Central memory CD4-positive, alpha-beta T cell (primary cell): ENCODE results near the gene GLIPR1L1.

Experiments
- DNase-seq: peaks from one replicate; pipeline ENCODE4 v3.0.0; 2022

Gene GLIPR1L1

GRCh38 chr12:75354011-75354410 lies 19.5 kb downstream of the GLIPR1L1 start:
- DNase-seq: no peak

- DNase-seq: peak; percentile 8
These were observed 26.4 kb downstream of the GLIPR1L1 start for GRCh38 chr12:75360920-75361319.

- DNase-seq: no peak
These were observed 26.9 kb downstream of the GLIPR1L1 start for GRCh38 chr12:75361408-75361807.

GRCh38 chr12:75364919-75365318 lies 30.4 kb downstream of the GLIPR1L1 start:
- no peak for DNase-seq

GRCh38 chr12:75366629-75367028 lies 32.2 kb downstream of the GLIPR1L1 start:
- no peak for DNase-seq

GRCh38 chr12:75374971-75375370 lies 40.5 kb downstream of the GLIPR1L1 start:
- DNase-seq: no peak

- no peak for DNase-seq
These were observed 43.9 kb downstream of the GLIPR1L1 start for GRCh38 chr12:75378354-75378753.

- no peak for DNase-seq
These were observed 54.6 kb downstream of the GLIPR1L1 start for GRCh38 chr12:75389061-75389460.

- DNase-seq: no peak
These were observed 55.2 kb downstream of the GLIPR1L1 start for GRCh38 chr12:75389706-75390105.

- no peak for DNase-seq
These were observed 55.9 kb downstream of the GLIPR1L1 start for GRCh38 chr12:75390156-75390898.

- peak; percentile 79 for DNase-seq
These were observed 56.5 kb downstream of the GLIPR1L1 start, which contains the start of gene GLIPR1L2 for GRCh38 chr12:75390899-75391538. Gene GLIPR1L2, plus strand, starts transcription at chr12:75391089. Its CDS starts 28 bp downstream, at chr12:75391117.

GRCh38 chr12:75404231-75404630 lies 69.8 kb downstream of the GLIPR1L1 start:
- DNase-seq: no peak

- no peak for DNase-seq
These were observed 73.2 kb downstream of the GLIPR1L1 start for GRCh38 chr12:75407683-75408082.

- no peak for DNase-seq
These were observed 75.4 kb downstream of the GLIPR1L1 start for GRCh38 chr12:75409830-75410229.

GRCh38 chr12:75414671-75415070 lies 80.2 kb downstream of the GLIPR1L1 start:
- no peak for DNase-seq

- DNase-seq: no peak
These were observed 85.4 kb downstream of the GLIPR1L1 start for GRCh38 chr12:75419841-75420240.
